Adipocyte (in vitro differentiated cells): ENCODE results near the gene PARP15.

ENCODE experiments used
- DNase-seq: peaks from one replicate; pipeline ENCODE4 v3.0.0-alpha.2; 2015; ENCODE audit warnings: low read depth
- H3K27me3 ChIP-seq: replicated peaks from 2 replicates; pipeline ENCODE4 v1.7.0; 2013; ENCODE audit warnings: mild to moderate bottlenecking, low read length, moderate library complexity; ENCODE audit not compliant: control insufficient read depth, insufficient read depth
- H3K36me3 ChIP-seq: 2 replicates; pipeline ENCODE4 v1.7.0; 2013; ENCODE audit warnings: low read length, mild to moderate bottlenecking, moderate library complexity; ENCODE audit not compliant: control insufficient read depth, insufficient read depth, severe bottlenecking
- H3K4me1 ChIP-seq: 2 replicates; pipeline ENCODE4 v1.7.0; 2013; ENCODE audit warnings: mild to moderate bottlenecking, low read length, moderate library complexity; ENCODE audit not compliant: control insufficient read depth, insufficient read depth
- H3K4me3 ChIP-seq: 2 replicates; pipeline ENCODE4 v1.7.0; 2013; ENCODE audit warnings: mild to moderate bottlenecking, low read length, moderate library complexity
- H3K9ac ChIP-seq: 2 replicates; pipeline ENCODE4 v1.7.0; 2013; ENCODE audit warnings: mild to moderate bottlenecking, low read length, moderate library complexity
- H3K9me3 ChIP-seq: 2 replicates; pipeline ENCODE4 v1.7.0; 2013; ENCODE audit warnings: mild to moderate bottlenecking, low read length, moderate library complexity; ENCODE audit not compliant: control insufficient read depth

PARP15 gene

GRCh38 chr3:122671553-122671952 lies 94.1 kb downstream of the PARP15 start:
- DNase-seq, result no peak
- Histone ChIP-seq H3K27me3 (no peaks in the 10 kb centered on the region), H3K4me1 (peaks cover 6% of the 10 kb centered on the region), H3K9ac (no peak overlapping the region), H3K4me3 (no peak overlapping the region), H3K9me3 (no peaks in the 10 kb centered on the region), H3K36me3 (no peaks in the 10 kb centered on the region)

- Histone ChIP-seq H3K27me3 (no peaks in the 10 kb centered on the region), H3K9me3 (no peaks in the 10 kb centered on the region), H3K36me3 (no peaks in the 10 kb centered on the region), H3K9ac (no peak overlapping the region), H3K4me3 (no peak overlapping the region), H3K4me1 (peaks cover 3% of the 10 kb centered on the region)
- DNase-seq, result no peak
These were observed 96.9 kb downstream of the PARP15 start for GRCh38 chr3:122674339-122674738.

DNA sequence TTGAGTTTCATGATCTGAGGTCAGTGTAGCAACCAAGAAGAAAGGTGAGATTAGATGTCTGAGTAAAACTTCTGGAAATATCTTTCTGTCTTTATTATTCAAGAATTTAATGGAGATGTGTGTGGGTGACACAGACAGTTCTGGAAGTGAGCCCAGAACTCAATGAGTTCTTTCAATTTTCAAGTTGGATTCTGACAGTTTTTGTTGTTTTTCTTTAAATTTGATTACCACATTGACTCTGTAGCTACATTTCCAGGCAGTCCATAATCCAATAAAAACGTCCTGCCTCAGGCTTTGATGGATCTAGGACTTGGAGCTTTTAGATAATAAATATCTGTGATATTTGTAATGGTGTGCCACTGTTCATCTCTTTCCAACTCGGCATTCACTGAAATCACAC lies 99.3 kb downstream of the PARP15 start:
- no peaks in the 10 kb centered on the region for H3K36me3 ChIP-seq
- peak; percentile 41 for DNase-seq
- peaks cover 16% of the 10 kb centered on the region for H3K4me1 ChIP-seq
- H3K9me3 ChIP-seq, result no peaks in the 10 kb centered on the region
- H3K4me3 ChIP-seq, result no peak overlapping the region
- no peaks in the 10 kb centered on the region for H3K27me3 ChIP-seq
- no peak overlapping the region for H3K9ac ChIP-seq

- Histone ChIP-seq H3K9ac (no peak overlapping the region), H3K36me3 (no peaks in the 10 kb centered on the region), H3K9me3 (no peaks in the 10 kb centered on the region), H3K27me3 (no peaks in the 10 kb centered on the region), H3K4me3 (no peak overlapping the region), H3K4me1 (peaks cover 17% of the 10 kb centered on the region)
- DNase-seq, result peak; percentile 36
These were observed 99.8 kb downstream of the PARP15 start for GRCh38 chr3:122677216-122677615.

DNA sequence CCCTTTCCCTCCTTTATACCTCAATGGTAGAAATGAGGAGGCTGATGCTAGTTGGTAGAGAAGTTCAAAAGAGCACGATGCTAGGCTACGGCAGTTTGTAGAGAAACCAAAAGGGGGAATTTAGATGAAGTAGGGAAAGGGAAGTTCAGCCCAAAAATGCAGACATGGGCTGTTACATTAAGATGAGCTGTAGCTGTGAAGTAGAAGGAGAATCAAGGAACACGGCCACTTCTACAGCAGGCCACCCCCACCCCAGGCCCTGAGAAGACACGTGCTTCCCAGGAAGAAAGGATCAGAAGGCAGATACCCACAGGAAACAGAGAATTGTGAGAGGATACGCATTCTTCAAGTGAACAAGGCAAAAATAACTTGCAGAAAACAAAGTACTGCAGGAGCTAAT lies 101.1 kb downstream of the PARP15 start:
- H3K4me3 ChIP-seq, result peak overlapping the region; percentile 91
- H3K36me3 ChIP-seq, result no peaks in the 10 kb centered on the region
- H3K9ac ChIP-seq, result peak overlapping the region; percentile 78
- no peaks in the 10 kb centered on the region for H3K9me3 ChIP-seq
- DNase-seq, result no peak
- H3K27me3 ChIP-seq, result no peaks in the 10 kb centered on the region
- H3K4me1 ChIP-seq, result peaks cover 17% of the 10 kb centered on the region

DNA sequence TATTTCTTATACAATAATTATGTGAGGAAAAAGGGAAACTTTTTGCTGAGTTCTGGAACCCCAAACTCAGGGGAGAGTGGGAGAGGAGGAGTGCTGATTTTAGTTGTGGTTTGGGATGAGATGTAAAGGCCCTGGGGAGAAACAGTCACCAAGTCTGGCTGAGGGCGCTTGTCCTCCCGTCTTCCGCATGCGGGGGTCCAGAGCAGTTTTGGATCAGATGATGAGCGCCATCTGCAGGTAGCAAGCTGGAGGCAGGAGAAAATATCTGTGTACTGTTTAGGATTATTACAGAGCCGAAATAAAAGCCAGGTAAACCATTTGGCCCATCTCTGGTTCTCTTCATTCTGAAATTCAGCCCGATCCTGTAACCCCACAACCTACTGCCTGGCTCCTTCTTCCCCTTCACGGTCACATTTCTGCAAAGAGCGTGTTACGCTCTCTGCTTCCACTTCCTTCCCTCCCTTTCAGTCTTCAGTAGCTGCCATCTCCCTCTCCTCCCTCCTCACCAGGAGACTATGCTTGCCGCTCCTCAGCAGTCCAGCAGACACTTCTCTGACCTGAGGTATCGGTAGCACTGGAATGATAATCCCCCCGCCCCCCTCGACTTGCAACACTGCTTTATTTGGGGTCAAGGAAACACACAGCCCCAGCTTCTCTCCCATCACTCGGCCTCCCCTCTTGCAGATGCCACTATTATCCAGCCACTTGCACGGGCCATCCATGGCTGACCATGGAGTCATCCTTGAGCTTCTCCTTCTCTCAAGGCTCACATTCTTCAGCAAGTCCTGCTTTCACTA lies 101.8 kb downstream of the PARP15 start:
- H3K4me3 ChIP-seq, result peak overlapping the region; percentile 91

DNA sequence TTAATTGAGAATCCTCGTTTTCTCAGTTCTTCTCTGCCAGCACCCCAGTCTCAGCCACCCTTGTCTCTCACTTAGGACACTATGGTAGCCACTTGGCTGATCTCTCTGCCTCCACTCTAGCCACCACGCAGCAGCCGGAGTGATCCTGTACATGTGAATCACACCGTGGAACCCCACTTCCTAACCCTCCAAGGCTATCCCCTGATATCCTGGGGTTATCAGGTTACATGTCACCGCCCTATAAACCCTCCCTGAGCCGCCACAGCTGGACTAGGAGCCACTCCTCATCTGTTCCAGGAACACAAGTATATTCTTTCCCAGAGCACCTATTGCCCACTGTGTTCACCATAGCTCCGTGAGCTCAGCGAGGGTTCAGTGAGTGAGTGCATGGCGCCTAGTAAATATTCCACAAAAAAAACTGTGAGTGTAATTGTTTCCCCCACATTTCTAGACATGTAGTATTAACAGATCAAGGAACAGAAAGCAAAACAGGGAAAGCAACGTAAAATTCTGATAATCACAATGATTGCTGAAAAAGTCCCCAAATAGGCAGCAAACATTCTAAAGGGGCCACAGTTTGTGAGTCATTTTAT lies 102.5 kb downstream of the PARP15 start:
- peak; percentile 25 for DNase-seq
- H3K9me3 ChIP-seq, result no peaks in the 10 kb centered on the region
- H3K36me3 ChIP-seq, result no peaks in the 10 kb centered on the region
- peak overlapping the region; percentile 91 for H3K4me3 ChIP-seq
- H3K9ac ChIP-seq, result peak overlapping the region; percentile 78
- peaks cover 17% of the 10 kb centered on the region for H3K4me1 ChIP-seq
- H3K27me3 ChIP-seq, result no peaks in the 10 kb centered on the region

More for the DNA sequence above, 101.8 kb downstream of the PARP15 start:
- peaks cover 17% of the 10 kb centered on the region for H3K4me1 ChIP-seq
- no peaks in the 10 kb centered on the region for H3K9me3 ChIP-seq
- no peaks in the 10 kb centered on the region for H3K27me3 ChIP-seq
- peak; percentile 91 for DNase-seq
- H3K36me3 ChIP-seq, result no peaks in the 10 kb centered on the region
- peak overlapping the region; percentile 78 for H3K9ac ChIP-seq

DNA sequence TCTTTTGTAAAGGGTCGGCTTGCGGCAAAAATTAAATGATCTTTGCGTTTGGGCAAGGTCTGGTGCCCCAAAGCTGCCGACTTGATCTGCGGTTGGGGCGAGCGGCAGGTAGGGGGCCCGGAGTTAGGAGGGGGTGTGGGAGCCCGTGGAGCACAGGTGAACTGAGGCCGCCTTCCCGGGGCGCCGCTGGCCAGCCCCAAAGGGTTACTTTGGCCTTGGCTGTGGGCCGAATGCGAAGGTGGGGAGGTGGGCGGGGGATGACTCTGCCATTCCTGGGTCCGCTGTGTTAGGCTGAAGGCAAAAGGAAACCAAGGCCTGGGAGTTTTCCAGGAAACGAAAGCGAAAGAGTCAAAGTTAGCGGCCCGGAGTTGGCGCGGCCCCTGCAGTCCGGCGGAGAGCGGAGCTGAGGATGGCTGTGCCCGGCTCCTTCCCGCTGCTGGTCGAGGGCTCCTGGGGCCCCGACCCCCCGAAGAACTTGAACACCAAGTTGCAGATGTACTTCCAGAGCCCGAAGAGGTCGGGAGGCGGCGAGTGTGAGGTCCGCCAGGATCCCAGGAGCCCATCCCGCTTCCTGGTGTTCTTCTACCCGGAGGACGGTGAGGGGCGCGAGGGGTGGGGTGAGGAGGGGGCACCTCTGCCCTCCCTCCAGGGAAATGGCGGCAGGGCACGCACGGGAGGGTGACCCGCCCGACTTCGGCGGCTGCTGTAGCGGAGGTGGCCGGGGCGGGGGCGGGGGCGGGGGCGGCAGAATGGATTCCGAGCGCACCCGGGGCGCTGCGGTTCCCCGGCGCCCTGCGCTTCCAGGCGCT lies 103.2 kb downstream of the PARP15 start, which contains the start of gene PARP14:
Gene PARP14 (plus strand): TSS at position 365 of the 809 bp plus-strand sequence. CDS start 45 bp downstream, at position 410.
- DNase-seq, result peak; percentile 89

GRCh38 chr3:122681284-122681973 lies 104.0 kb downstream of the PARP15 start:
- H3K9me3 ChIP-seq, result no peaks in the 10 kb centered on the region
- H3K27me3 ChIP-seq, result no peaks in the 10 kb centered on the region
- peak overlapping the region; percentile 78 for H3K9ac ChIP-seq
- no peaks in the 10 kb centered on the region for H3K36me3 ChIP-seq
- H3K4me1 ChIP-seq, result peaks cover 17% of the 10 kb centered on the region
- no peak for DNase-seq
- H3K4me3 ChIP-seq, result peak overlapping the region; percentile 91

More for the DNA sequence above, 103.2 kb downstream of the PARP15 start, which contains the start of gene PARP14:
- Histone ChIP-seq H3K4me1 (peaks cover 17% of the 10 kb centered on the region), H3K4me3 (peak within 1 kb of the TSS; percentile 91), H3K27me3 (no peaks in the 10 kb centered on the region), H3K9me3 (no peaks in the 10 kb centered on the region), H3K9ac (peak within 1 kb of the TSS; percentile 78), H3K36me3 (no peaks in the 10 kb centered on the region)

- no peak for DNase-seq
- no peaks in the 10 kb centered on the region for H3K9me3 ChIP-seq
- peak overlapping the region; percentile 91 for H3K4me3 ChIP-seq
- peaks cover 17% of the 10 kb centered on the region for H3K4me1 ChIP-seq
- H3K27me3 ChIP-seq, result no peaks in the 10 kb centered on the region
- no peak overlapping the region for H3K9ac ChIP-seq
- H3K36me3 ChIP-seq, result no peaks in the 10 kb centered on the region
These were observed 104.5 kb downstream of the PARP15 start for GRCh38 chr3:122681974-122682409.
